Liver (tissue), 9 donors: ENCODE results near the gene CAMK2B. TPM values are rescaled to one million over a fixed set of nuclear protein-coding genes. Genes with fewer than 3 reads are reported as not detected.

ENCODE experiments used
- DNase-seq: peaks from one replicate; pipeline ENCODE4 v3.0.0-alpha.2; 2017; ENCODE audit warnings: low spot score
- H3K27ac ChIP-seq, 2 donors: one replicate each; pipeline ENCODE4 v1.7.0; 2013; ENCODE audit warnings: inconsistent platforms in 2 of 2, low read length in 2 of 2, control low read depth in 1 of 2, low read depth in 1 of 2, mild to moderate bottlenecking in 1 of 2
- H3K27me3 ChIP-seq, 4 donors: one replicate each; pipeline versions ENCODE4 v1.6.1 to v1.7.0; 2013; ENCODE audit warnings: low read length in 3 of 4, inconsistent platforms in 1 of 4, mild to moderate bottlenecking in 1 of 4, moderate library complexity in 1 of 4; ENCODE audit not compliant: control insufficient read depth in 4 of 4, insufficient read depth in 4 of 4
- H3K36me3 ChIP-seq, 4 donors: one replicate each; pipeline versions ENCODE4 v1.6.1 to v1.7.0; 2013; ENCODE audit warnings: low read length in 3 of 4, mild to moderate bottlenecking in 3 of 4, low read depth in 1 of 4, moderate library complexity in 1 of 4; ENCODE audit not compliant: control insufficient read depth in 4 of 4, insufficient read depth in 3 of 4
- H3K4me1 ChIP-seq, 4 donors: one replicate each; pipeline versions ENCODE4 v1.6.1 to v1.7.0; 2013; ENCODE audit warnings: low read length in 3 of 4, mild to moderate bottlenecking in 3 of 4, moderate library complexity in 1 of 4; ENCODE audit not compliant: control insufficient read depth in 4 of 4, insufficient read depth in 4 of 4
- H3K4me3 ChIP-seq, 3 donors: one replicate each; pipeline versions ENCODE4 v1.6.1 to v1.7.0; 2013; ENCODE audit warnings: low read length in 3 of 3, control low read depth in 1 of 3, low read depth in 1 of 3, mild to moderate bottlenecking in 1 of 3
- H3K9ac ChIP-seq, 2 donors: one replicate each; pipeline ENCODE4 v1.7.0; 2013; ENCODE audit warnings: low read length in 2 of 2, mild to moderate bottlenecking in 2 of 2, moderate library complexity in 2 of 2, control low read depth in 1 of 2, low read depth in 1 of 2
- H3K9me3 ChIP-seq, 4 donors: one replicate each; pipeline versions ENCODE4 v1.6.1 to v1.7.0; 2013; ENCODE audit warnings: low read length in 3 of 4; ENCODE audit not compliant: control insufficient read depth in 4 of 4
- EGR1 ChIP-seq, 2 donors: IDR thresholded peaks; 2 replicates each; pipeline ENCODE4 v1.6.1; 2016 to 2018; ENCODE audit warnings: antibody characterized with exemption in 2 of 2, low read depth in 2 of 2
- FOXA1 ChIP-seq: IDR thresholded peaks from 2 replicates; pipeline ENCODE4 v1.6.1; 2016; ENCODE audit warnings: antibody characterized with exemption
- FOXA2 ChIP-seq: IDR thresholded peaks from 2 replicates; pipeline ENCODE4 v1.6.1; 2016; ENCODE audit warnings: antibody characterized with exemption
- GABPA ChIP-seq, 2 donors: IDR thresholded peaks in 1 of 2; conservative IDR thresholded peaks in 1 of 2; 2 replicates each; pipeline ENCODE4 v1.6.1; 2016; ENCODE audit warnings: antibody characterized with exemption in 2 of 2, mild to moderate bottlenecking in 1 of 2, moderate library complexity in 1 of 2
- HNF4A ChIP-seq, 2 donors: conservative IDR thresholded peaks; 2 replicates each; pipeline ENCODE4 v1.6.1; 2016; ENCODE audit warnings: antibody characterized with exemption in 2 of 2, mild to moderate bottlenecking in 2 of 2
- HNF4G ChIP-seq: IDR thresholded peaks from 2 replicates; pipeline ENCODE4 v1.6.1; 2016; ENCODE audit warnings: antibody characterized with exemption
- JUND ChIP-seq, 2 donors: IDR thresholded peaks; 2 replicates each; pipeline ENCODE4 v1.6.1; 2016; ENCODE audit warnings: antibody characterized with exemption in 2 of 2
- NR2F2 ChIP-seq: IDR thresholded peaks from 2 replicates; pipeline ENCODE4 v1.6.1; 2016; ENCODE audit warnings: antibody characterized with exemption
- RAD21 ChIP-seq, 2 donors: IDR thresholded peaks; 2 replicates each; pipeline ENCODE4 v1.6.1; 2016; ENCODE audit warnings: antibody characterized with exemption in 2 of 2, mild to moderate bottlenecking in 2 of 2
- SP1 ChIP-seq: IDR thresholded peaks from 2 replicates; pipeline ENCODE4 v1.6.1; 2018; ENCODE audit warnings: antibody characterized with exemption, mild to moderate bottlenecking
- TAF1 ChIP-seq: conservative IDR thresholded peaks from 2 replicates; pipeline ENCODE4 v1.6.1; 2016; ENCODE audit warnings: antibody characterized with exemption, mild to moderate bottlenecking
- WGBS: extraction: QIAGEN DNeasy Blood & Tissue Kit; methylation state at CpG from one replicate; pipeline ENCODE4 v1.1.7; 2013; 5-methylcytosine and 5-hydroxymethylcytosine counted together
- polyA plus RNA-seq, 2 donors: library from polyadenylated mRNA; stranded (reverse) in 1 of 2; unstranded in 1 of 2; fragments of 200-250 nt in 1 of 2; fragments of >200 nt in 1 of 2; fragmentation: Nextera tagmentation in 1 of 2; extraction: Ambion mirVana in 1 of 2; gene quantifications; one replicate each; pipeline versions ENCODE4 v1.2.1 to v1.2.3, GENCODE V29; 2013 to 2015
- total RNA-seq, 2 donors: library from RNA; depleted of rRNA; stranded (reverse); fragments of >200 nt; gene quantifications; one replicate each; pipeline ENCODE4 v1.2.3, GENCODE V29; 2014
- TF ChIP-seq, protein P1 (sequence below): IDR thresholded peaks from 2 replicates; pipeline ENCODE4 v1.6.1; 2016; ENCODE audit warnings: antibody characterized with exemption
- TF ChIP-seq, protein P2 (sequence below): IDR thresholded peaks from 2 replicates; pipeline ENCODE4 v1.6.1; 2016; ENCODE audit warnings: antibody characterized with exemption
- TF ChIP-seq, protein P3 (sequence below): IDR thresholded peaks from 2 replicates; pipeline ENCODE4 v1.6.1; 2016; ENCODE audit warnings: antibody characterized with exemption, mild to moderate bottlenecking
- TF ChIP-seq, protein P4 (sequence below): fragments of 150-350 bp; IDR thresholded peaks from 2 replicates; pipeline ENCODE4 v1.5.1; 2017; ENCODE audit warnings: improper control_type of control experiment, low read depth, low read length; ENCODE audit not compliant: missing input control
- TF ChIP-seq, protein P5 (sequence below): IDR thresholded peaks from 2 replicates; pipeline ENCODE4 v1.6.1; 2016; ENCODE audit warnings: antibody characterized with exemption
- donor health status: healthy.
- donor health status: healthy.
- donor health status: healthy.
- donor health status: healthy.
- donor health status: healthy.

The CAMK2B gene
- total and polyA plus RNA-seq, 4 donors: 2.1 to 3.3 (median 2.2) TPM; not detected in 1

DNA sequence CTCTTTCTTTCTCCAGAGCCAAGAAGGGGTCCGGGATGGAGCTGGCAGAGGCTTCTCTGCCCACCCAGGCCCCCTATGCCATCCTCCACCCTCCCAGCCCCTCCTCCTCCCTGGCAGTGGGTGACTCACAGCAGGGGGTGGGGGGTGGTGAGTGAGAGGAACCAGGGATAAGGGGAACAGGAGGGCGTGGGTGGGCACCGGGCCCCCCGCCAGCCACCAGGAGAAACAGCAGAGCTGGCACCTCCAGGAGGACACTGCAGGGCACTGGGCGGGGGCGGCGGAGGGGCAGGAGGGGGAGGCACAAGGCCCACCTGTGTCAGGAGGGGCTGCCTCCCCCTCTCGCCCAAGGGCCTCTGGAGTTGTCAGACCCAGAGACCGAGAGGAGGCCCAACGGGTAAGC is 56.0 kb downstream of the CAMK2B start:
- Histone ChIP-seq H3K4me1 (no peaks in the 10 kb centered on the region), H3K27me3 (no peaks in the 10 kb centered on the region), H3K4me3 (no peak overlapping the region), H3K36me3 (no peaks in the 10 kb centered on the region), H3K27ac (no peak overlapping the region), H3K9me3 (no peaks in the 10 kb centered on the region), H3K9ac (no peak overlapping the region)
- no peak for DNase-seq
- TF ChIP-seq FOXA1: no peak
- TF ChIP-seq GABPA (IDR thresholded peaks at IDR 0.05 in 1 of 2, conservative IDR thresholded peaks at IDR 0.05 in 1 of 2): no peak
- TF ChIP-seq RAD21 (IDR thresholded peaks at IDR 0.05): no peak
- TF ChIP-seq, protein P1, sequence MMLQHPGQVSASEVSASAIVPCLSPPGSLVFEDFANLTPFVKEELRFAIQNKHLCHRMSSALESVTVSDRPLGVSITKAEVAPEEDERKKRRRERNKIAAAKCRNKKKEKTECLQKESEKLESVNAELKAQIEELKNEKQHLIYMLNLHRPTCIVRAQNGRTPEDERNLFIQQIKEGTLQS: no peak
- 94% methylated on average over 10 of the region's 10 CpGs for WGBS

DNA sequence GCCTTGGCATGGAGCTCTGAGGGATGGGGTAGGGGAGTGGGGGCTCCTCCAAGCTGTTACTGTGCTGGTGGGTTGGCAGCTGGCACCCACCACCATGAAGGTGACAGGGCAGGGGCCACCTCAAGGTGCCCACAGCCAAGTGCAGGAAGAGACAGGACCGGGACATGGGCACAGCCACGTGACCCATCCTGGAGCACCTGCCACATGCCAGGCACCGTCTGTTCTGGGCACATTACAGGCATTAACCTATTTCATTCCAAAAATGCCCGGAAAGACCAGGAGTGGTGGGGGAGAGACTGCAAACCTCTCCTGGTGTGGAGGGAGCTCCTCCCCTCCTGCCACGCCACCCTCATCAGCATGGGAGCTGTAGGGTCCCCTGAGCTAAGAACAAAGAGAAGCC is 56.7 kb downstream of the CAMK2B start:
- TF ChIP-seq TAF1 (no peak), EGR1 (IDR thresholded peaks at IDR 0.05; ENCODE audit: low read depth in 2 of 2) (no peak), JUND (IDR thresholded peaks at IDR 0.05) (no peak), GABPA (IDR thresholded peaks at IDR 0.05 in 1 of 2, conservative IDR thresholded peaks at IDR 0.05 in 1 of 2) (no peak), NR2F2 (no peak), FOXA2 (no peak), HNF4G (no peak), RAD21 (IDR thresholded peaks at IDR 0.05) (no peak), HNF4A (conservative IDR thresholded peaks at IDR 0.05) (no peak), SP1 (no peak)
- TF ChIP-seq, protein P2, sequence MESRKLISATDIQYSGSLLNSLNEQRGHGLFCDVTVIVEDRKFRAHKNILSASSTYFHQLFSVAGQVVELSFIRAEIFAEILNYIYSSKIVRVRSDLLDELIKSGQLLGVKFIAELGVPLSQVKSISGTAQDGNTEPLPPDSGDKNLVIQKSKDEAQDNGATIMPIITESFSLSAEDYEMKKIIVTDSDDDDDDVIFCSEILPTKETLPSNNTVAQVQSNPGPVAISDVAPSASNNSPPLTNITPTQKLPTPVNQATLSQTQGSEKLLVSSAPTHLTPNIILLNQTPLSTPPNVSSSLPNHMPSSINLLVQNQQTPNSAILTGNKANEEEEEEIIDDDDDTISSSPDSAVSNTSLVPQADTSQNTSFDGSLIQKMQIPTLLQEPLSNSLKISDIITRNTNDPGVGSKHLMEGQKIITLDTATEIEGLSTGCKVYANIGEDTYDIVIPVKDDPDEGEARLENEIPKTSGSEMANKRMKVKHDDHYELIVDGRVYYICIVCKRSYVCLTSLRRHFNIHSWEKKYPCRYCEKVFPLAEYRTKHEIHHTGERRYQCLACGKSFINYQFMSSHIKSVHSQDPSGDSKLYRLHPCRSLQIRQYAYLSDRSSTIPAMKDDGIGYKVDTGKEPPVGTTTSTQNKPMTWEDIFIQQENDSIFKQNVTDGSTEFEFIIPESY: no peak
- TF ChIP-seq, protein P1: no peak
- TF ChIP-seq, protein P3, sequence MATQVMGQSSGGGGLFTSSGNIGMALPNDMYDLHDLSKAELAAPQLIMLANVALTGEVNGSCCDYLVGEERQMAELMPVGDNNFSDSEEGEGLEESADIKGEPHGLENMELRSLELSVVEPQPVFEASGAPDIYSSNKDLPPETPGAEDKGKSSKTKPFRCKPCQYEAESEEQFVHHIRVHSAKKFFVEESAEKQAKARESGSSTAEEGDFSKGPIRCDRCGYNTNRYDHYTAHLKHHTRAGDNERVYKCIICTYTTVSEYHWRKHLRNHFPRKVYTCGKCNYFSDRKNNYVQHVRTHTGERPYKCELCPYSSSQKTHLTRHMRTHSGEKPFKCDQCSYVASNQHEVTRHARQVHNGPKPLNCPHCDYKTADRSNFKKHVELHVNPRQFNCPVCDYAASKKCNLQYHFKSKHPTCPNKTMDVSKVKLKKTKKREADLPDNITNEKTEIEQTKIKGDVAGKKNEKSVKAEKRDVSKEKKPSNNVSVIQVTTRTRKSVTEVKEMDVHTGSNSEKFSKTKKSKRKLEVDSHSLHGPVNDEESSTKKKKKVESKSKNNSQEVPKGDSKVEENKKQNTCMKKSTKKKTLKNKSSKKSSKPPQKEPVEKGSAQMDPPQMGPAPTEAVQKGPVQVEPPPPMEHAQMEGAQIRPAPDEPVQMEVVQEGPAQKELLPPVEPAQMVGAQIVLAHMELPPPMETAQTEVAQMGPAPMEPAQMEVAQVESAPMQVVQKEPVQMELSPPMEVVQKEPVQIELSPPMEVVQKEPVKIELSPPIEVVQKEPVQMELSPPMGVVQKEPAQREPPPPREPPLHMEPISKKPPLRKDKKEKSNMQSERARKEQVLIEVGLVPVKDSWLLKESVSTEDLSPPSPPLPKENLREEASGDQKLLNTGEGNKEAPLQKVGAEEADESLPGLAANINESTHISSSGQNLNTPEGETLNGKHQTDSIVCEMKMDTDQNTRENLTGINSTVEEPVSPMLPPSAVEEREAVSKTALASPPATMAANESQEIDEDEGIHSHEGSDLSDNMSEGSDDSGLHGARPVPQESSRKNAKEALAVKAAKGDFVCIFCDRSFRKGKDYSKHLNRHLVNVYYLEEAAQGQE: no peak
- TF ChIP-seq, protein P4, sequence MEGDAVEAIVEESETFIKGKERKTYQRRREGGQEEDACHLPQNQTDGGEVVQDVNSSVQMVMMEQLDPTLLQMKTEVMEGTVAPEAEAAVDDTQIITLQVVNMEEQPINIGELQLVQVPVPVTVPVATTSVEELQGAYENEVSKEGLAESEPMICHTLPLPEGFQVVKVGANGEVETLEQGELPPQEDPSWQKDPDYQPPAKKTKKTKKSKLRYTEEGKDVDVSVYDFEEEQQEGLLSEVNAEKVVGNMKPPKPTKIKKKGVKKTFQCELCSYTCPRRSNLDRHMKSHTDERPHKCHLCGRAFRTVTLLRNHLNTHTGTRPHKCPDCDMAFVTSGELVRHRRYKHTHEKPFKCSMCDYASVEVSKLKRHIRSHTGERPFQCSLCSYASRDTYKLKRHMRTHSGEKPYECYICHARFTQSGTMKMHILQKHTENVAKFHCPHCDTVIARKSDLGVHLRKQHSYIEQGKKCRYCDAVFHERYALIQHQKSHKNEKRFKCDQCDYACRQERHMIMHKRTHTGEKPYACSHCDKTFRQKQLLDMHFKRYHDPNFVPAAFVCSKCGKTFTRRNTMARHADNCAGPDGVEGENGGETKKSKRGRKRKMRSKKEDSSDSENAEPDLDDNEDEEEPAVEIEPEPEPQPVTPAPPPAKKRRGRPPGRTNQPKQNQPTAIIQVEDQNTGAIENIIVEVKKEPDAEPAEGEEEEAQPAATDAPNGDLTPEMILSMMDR: no peak
- TF ChIP-seq, protein P5, sequence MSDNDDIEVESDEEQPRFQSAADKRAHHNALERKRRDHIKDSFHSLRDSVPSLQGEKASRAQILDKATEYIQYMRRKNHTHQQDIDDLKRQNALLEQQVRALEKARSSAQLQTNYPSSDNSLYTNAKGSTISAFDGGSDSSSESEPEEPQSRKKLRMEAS: no peak

More for the DNA sequence above, 56.7 kb downstream of the CAMK2B start:
- DNase-seq: no peak
- H3K4me3 ChIP-seq: no peak overlapping the region
- no peak overlapping the region for H3K9ac ChIP-seq
- no peaks in the 10 kb centered on the region for H3K27me3 ChIP-seq
- no peaks in the 10 kb centered on the region for H3K9me3 ChIP-seq
- H3K27ac ChIP-seq: no peak overlapping the region
- H3K36me3 ChIP-seq: no peaks in the 10 kb centered on the region
- WGBS: 90% methylated on average over 5 of the region's 5 CpGs
- no peaks in the 10 kb centered on the region for H3K4me1 ChIP-seq
